NCI-H146 treated with DMSO at 0.1 percent for 48 hours (cell line): ENCODE results near the gene TIMM50.
A peak's percentile ranks its signal among the peaks of the same experiment; 100 is the strongest.

Experiments
- DNase-seq: peaks from one replicate; lab custom pipeline; 2025; ENCODE audit not compliant: unreplicated experiment; lab: John Stamatoyannopoulos, UW

The TIMM50 gene

DNA sequence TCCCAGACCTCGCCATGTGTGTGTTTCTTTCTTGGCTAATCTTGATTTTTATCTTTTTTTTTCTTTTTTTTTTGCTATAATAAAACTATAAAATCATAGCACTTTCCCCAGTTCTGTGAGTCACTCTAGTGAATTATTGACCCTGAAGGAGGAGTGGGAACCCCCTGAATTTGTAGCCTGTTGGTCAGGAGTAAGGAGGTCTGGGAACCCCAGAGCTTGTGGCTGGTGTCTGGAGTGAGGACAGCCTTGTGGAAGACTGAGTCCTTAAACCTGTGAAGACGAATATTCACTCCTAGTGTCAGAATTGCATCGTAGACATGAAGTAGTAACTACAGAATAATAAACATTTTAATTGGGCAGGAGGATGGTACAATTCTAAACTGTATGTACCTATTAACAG lies 44.6 kb downstream of the TIMM50 start:
- DNase-seq = no peak

DNA sequence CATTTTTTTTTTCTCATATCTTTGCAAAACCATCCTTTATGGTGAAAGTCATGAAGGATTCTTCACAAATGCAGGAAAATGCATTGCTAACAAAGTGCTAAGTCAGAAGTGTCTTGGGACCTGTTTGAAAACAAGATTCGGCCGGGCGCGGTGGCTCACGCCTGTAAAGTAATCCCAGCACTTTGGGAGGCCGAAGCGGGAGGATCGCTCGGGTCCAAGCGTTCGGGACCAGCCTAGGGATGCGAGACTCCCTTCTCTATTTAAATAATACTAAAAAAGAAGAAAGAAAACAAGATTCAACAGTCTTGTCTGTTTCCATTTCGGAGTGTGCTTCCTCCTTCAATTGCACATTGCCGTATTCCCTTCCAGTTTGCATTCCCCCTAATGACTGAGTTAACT lies 51.2 kb downstream of the TIMM50 start:
- DNase-seq = no peak

DNA sequence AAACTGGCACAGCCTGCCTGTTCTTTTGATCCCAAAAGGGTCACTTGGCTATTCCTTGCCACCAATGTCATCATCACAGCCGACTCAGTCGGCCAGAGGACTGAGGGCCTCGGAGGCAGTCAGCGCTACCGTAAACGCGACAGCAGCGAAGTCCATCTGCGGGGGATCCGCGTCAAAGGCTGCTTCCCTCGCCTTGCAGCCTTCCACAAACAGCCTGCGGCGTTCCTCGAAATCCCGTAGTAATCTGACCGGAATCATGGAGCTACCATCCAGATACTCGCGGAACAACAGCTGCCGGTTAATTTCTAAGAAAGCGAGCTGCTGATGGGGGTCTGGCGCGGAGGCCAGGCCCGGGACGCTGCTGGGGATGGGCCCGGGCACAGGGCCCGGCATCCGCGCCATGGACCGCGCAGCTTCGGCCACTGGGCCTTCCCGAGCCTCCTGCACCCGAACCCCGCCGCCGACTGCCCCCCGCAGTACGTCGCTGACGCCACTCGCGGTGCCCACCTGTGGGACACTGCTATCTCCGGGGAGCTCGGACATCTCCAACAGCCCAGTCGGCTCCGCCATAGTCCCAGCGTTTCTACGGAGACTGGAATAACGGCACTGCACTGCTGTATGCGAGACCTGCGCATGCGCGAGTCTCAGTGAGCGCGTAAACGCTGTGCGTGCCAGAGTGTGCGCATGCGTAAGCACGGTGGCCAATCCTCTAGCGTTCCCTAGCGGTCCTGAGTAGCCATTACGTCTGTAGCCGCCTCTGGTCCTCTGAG lies 51.8 kb downstream of the TIMM50 start, which contains the start of gene EID2B:
EID2B (minus strand) TSS at position 620 of the 770 bp plus-strand sequence; CDS start at position 570, 50 bp downstream.
- DNase-seq = peak; percentile 95

DNA sequence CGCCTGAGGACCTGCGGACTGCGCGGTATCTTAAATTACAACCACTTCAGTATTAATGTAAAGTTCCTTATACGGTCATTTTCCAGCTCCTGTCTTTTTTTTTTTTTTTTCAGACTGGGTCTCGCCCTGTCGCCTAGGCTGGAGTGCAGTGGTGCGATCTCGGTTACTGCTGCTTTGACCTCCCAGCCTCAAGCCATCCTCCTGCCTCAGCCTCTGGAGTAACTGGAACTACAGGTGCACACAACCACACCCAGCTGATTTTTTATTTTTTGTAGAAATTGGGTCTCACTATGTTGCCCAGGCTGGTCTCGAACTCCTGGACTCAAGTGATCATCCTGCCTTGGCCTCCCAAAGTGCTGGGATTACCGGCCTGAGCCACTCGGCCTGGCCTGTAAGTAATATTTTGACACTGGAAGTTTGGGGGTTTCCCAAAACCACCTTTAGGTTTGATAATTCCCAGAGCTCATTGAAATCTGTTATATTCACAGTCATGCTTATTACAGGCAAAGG lies 52.4 kb downstream of the TIMM50 start:
- no peak for DNase-seq

DNA sequence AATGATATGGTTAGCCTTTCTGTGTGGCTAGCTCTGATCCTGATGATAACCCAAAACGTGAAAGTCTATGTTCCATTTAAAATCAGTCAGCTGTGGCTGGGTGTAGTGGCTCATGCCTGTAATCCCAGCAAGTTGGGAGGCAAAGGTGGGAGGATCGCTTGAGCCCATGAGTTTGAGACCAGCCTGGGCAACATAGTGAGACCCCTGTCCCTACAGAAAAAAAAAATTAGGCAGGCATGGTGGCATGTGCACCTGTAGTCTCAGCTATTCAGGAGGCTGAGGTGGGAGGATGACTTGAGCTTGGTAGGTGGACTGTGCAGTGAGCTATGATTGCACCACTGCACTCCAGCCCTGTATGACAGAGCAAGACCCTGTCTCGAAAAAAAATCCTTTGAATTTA lies 53.2 kb downstream of the TIMM50 start:
- no peak for DNase-seq

DNA sequence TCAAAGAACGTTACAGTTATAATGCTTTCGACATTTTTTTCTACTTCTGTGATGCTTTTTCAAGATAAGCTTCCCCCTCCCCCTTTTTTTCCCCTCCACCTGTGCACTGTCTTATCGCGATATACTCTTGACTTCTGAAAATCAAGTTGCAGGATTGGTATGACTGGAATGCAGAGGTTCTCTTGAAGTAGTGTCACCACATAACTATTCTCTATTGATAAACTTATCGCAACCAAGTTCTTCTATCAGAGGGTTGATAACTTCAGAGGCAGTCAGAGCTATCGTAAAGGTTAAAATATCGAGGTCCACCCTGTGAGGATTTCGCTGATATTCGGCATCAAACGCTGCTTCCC lies 58.5 kb downstream of the TIMM50 start:
- no peak for DNase-seq

DNA sequence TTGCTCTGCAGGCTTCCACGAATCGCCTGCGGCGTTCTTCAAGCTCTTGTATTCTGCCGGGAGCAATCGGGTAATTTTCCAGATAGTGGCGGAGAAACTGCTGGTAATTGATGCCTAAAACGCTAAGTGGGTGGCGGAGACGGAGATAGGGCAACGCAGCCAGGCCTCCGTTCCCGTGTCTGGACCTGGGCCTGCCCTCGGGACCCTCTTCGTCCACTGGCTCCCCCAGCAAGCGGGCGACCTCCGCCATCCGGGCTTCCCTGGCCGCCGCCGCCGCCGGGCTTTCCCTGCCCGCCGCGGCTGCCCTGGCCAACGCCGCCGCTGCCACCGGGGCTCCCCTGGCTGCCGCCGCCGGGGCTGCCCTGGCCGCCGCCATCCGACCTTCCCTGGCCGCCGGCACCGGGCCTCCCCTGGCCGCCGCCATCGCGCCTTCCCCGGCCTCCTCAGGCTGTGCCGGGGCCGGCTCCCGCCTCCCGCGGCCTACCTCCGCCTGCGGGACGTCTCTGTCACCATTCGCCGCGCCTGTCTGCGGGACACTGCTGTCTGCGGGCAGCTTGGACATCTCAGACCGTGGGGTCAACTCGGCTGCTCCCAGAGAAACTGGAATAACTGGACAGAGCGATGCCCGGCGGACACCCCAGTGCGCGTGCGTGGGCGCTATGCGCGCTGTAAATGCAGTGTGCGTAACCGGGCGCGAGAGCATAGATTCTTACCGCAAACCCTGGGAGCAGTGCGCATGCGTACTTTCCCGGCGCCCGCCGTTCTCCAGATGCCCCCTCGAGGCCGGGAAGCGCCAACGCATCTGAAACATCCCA lies 59.1 kb downstream of the TIMM50 start, which contains the start of gene EID2:
EID2 (minus strand) TSS at position 644 of the 815 bp plus-strand sequence; CDS start at position 562, 82 bp downstream.
- peak; percentile 95 for DNase-seq

DNA sequence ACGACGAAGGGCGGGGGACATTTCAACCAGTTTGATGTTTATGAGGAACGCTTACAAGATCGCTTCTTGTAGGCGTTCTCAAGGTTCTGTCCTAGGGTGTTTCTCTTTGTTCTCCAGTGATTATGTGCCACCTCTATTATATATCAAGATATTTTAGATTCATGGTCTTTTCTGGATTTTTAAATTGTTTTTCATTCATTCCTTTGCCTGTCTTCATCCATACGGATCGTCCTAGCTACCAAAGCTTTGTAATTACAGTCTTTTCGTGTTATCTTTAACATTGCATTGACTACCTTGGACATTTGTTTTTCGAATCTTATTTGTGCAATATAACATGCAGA lies 59.7 kb downstream of the TIMM50 start:
- DNase-seq = no peak
